ENCODE measurements around the gene SH3BGRL3. TPM values are rescaled to one million over a fixed set of nuclear protein-coding genes. Genes with fewer than 3 reads are reported as not detected.

The SH3BGRL3 gene
- total and polyA plus RNA-seq, 7 donors, result 32.9 to 575 (median 41.5) TPM

- no peak for TF ChIP-seq POLR2AphosphoS5 (IDR thresholded peaks at IDR 0.05)
- TF ChIP-seq POLR2A (IDR thresholded peaks at IDR 0.05), result no peak
- TF ChIP-seq EP300 (IDR thresholded peaks at IDR 0.05), result no peak
- no peak for TF ChIP-seq CTCF (IDR thresholded peaks at IDR 0.05)
- Histone ChIP-seq H3K36me3 (no peaks in the 10 kb centered on the region), H3K9me3 (no peaks in the 10 kb centered on the region), H3K4me3 (no peak overlapping the region), H3K27ac (no peak overlapping the region), H3K4me1 (peaks cover 0 to 3% (median 1%) of the 10 kb centered on the region in 4 donors), H3K27me3 (no peaks in the 10 kb centered on the region)
- WGBS, 2 donors, result 77 to 86% methylated on average over 8 of the region's 8 CpGs
- DNase-seq, result no peak
- intact Hi-C loops (cut with DNase I), result no loop called here
Observed at GRCh38 chr1:26315874-26316850, 36.3 kb downstream of the SH3BGRL3 start.

- intact Hi-C loops (cut with DNase I), result no loop called here
- no peaks in the 10 kb centered on the region for H3K9me3 ChIP-seq
- H3K36me3 ChIP-seq, result no peaks in the 10 kb centered on the region
- H3K4me3 ChIP-seq, result no peak overlapping the region
- H3K4me1 ChIP-seq, result peaks cover 0 to 6% (median 5%) of the 10 kb centered on the region in 4 donors
- no peak overlapping the region for H3K27ac ChIP-seq
- H3K27me3 ChIP-seq, result no peaks in the 10 kb centered on the region
- TF ChIP-seq CTCF (IDR thresholded peaks at IDR 0.05), result no peak
- TF ChIP-seq POLR2A (IDR thresholded peaks at IDR 0.05), result no peak
- no peak for TF ChIP-seq EP300 (IDR thresholded peaks at IDR 0.05)
- no peak for TF ChIP-seq POLR2AphosphoS5 (IDR thresholded peaks at IDR 0.05)
- WGBS, 2 donors, result 68 to 93% methylated on average over 2 of the region's 2 CpGs
- no peak for DNase-seq
Observed at GRCh38 chr1:26317146-26317545, 37.3 kb downstream of the SH3BGRL3 start.

GRCh38 chr1:26317612-26318337 lies 37.9 kb downstream of the SH3BGRL3 start, which contains the start of gene CD52:
Gene CD52, plus strand, starts transcription at chr1:26317958. Its CDS starts 60 bp downstream, at chr1:26318018.
- no peaks in the 10 kb centered on the region for H3K9me3 ChIP-seq
- no peaks in the 10 kb centered on the region for H3K36me3 ChIP-seq
- H3K27ac ChIP-seq, result peak within 1 kb of the TSS in 3 of 4 donors; percentile 6 to 31 (median 16)
- H3K4me1 ChIP-seq, result peaks cover 0 to 6% (median 5%) of the 10 kb centered on the region in 4 donors
- intact Hi-C loops (cut with DNase I), result no loop called here
- 44 to 79% methylated on average over 12 of the region's 12 CpGs for WGBS, 2 donors
- no peak for DNase-seq
- H3K27me3 ChIP-seq, result no peaks in the 10 kb centered on the region
- no peak for TF ChIP-seq EP300 (IDR thresholded peaks at IDR 0.05)
- no peak for TF ChIP-seq CTCF (IDR thresholded peaks at IDR 0.05)
- TF ChIP-seq POLR2AphosphoS5 (IDR thresholded peaks at IDR 0.05), result no peak
- TF ChIP-seq POLR2A (IDR thresholded peaks at IDR 0.05), result no peak
- no peak within 1 kb of the TSS for H3K4me3 ChIP-seq

GRCh38 chr1:26318338-26319064 lies 38.6 kb downstream of the SH3BGRL3 start:
- no peak overlapping the region for H3K4me3 ChIP-seq
- peak overlapping the region in 3 of 4 donors; percentile 6 to 31 (median 16) for H3K27ac ChIP-seq
- no peaks in the 10 kb centered on the region for H3K27me3 ChIP-seq
- WGBS, 2 donors, result 53 to 81% methylated on average over 9 of the region's 9 CpGs
- intact Hi-C loops (cut with DNase I), result no loop called here
- TF ChIP-seq POLR2A (IDR thresholded peaks at IDR 0.05) (no peak), EP300 (IDR thresholded peaks at IDR 0.05) (no peak), POLR2AphosphoS5 (IDR thresholded peaks at IDR 0.05) (no peak), CTCF (IDR thresholded peaks at IDR 0.05) (no peak)
- peak; percentile 74 for DNase-seq
- H3K36me3 ChIP-seq, result no peaks in the 10 kb centered on the region
- H3K4me1 ChIP-seq, result peaks cover 0 to 6% (median 5%) of the 10 kb centered on the region in 4 donors
- no peaks in the 10 kb centered on the region for H3K9me3 ChIP-seq
